Activated CD8-positive, alpha-beta T cell treated with anti-CD3 and anti-CD28 coated beads for 36 hours (primary cell): Measurements from ENCODE around the gene SMAP1. TPM values are rescaled to one million over a fixed set of nuclear protein-coding genes. Genes with fewer than 3 reads are reported as not detected.

Experiments used
- ATAC-seq: fragments of 200-7000 bp; cut with Tn5 transposase; one replicate; pipeline ENCODE4 v1.10.0; 2021; ENCODE audit warnings: mild to moderate bottlenecking, moderate library complexity
- CTCF ChIA-PET: fragments of 350-600 bp; sonication (Branson Sonifier 250); formaldehyde crosslinking; loops from one replicate; lab custom pipeline; 2021; ENCODE audit warnings: antibody characterized with exemption; lab: Charles Lee
- POLR2A ChIA-PET: fragments of 350-600 bp; sonication (Branson Sonifier 250); formaldehyde crosslinking; loops from one replicate; lab custom pipeline; 2021; ENCODE audit warnings: antibody characterized with exemption; lab: Charles Lee
- DNase-seq: peaks from one replicate; pipeline ENCODE4 v3.0.0-alpha.2; 2020
- H3K27ac Mint-ChIP-seq: one replicate; pipeline ENCODE4 v1.8.0; 2021; ENCODE audit warnings: mild to moderate bottlenecking, mixed read lengths
- H3K27me3 Mint-ChIP-seq: one replicate; pipeline ENCODE4 v1.8.0; 2021; ENCODE audit warnings: mixed read lengths
- H3K36me3 Mint-ChIP-seq: one replicate; pipeline ENCODE4 v1.8.0; 2021; ENCODE audit warnings: low read depth, mixed read lengths
- H3K4me1 Mint-ChIP-seq: one replicate; pipeline ENCODE4 v1.8.0; 2021; ENCODE audit warnings: low read depth, mixed read lengths
- H3K4me3 Mint-ChIP-seq: one replicate; pipeline ENCODE4 v1.8.0; 2021; ENCODE audit warnings: mild to moderate bottlenecking, moderate library complexity, mixed read lengths
- H3K9me3 Mint-ChIP-seq: one replicate; pipeline ENCODE4 v1.8.0; 2021; ENCODE audit warnings: mixed read lengths
- intact Hi-C: fragments of 100-400 bp; cut with micrococcal nuclease; formaldehyde crosslinking; loops from one replicate; pipeline ENCODE4 v1.10.0; 2022
- total RNA-seq, 2 experiments: library from RNA; stranded (reverse); gene quantifications; one replicate each; pipeline ENCODE4 v1.2.3, GENCODE V29; 2021
- TF ChIP-seq, protein P1 (sequence below): fragments of 200-600 bp; IDR thresholded peaks from one replicate; pipeline ENCODE4 v1.8.0; 2022; ENCODE audit warnings: antibody characterized with exemption, mild to moderate bottlenecking

The SMAP1 gene
- total RNA-seq, 2 experiments from 2014 or later: 24.1 to 26.3 TPM

DNA sequence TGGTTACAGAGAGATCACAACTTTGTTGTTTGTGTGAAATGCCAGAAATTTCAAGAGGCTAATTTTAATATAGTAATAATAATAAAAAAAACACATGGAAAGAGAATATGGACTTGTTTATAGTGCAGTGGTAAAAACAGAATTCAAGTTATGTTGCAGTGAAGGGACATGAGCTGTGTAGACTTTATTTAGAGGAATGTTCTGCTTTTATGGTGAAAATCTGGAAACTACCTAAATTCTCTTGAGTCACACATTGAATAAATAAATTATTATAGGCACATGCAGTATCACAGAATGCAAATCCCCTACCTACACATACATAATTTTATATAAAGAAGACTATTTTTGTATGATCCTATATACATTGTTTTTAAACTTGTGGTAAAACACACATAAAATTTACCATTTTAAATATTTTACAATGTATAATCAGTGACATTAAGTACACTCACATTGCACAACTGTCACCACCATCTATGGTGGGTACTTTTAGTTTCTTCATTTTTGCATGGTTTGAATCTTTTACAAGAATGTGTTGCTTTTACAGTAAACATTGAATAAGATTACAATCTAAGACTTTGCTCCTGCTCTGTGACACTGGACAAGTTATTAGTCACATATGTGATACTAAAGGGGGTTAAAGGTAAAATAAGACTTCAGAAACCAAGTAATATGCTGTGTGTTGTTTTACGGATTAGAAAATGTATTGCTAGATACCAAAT lies 181.8 kb downstream of the SMAP1 start:
- Mint-ChIP-seq H3K27me3 (no peaks in the 10 kb centered on the region), H3K4me1 (no peaks in the 10 kb centered on the region), H3K9me3 (no peaks in the 10 kb centered on the region), H3K27ac (no peak overlapping the region), H3K36me3 (peaks cover 1% of the 10 kb centered on the region), H3K4me3 (no peak overlapping the region)
- TF ChIP-seq, protein P1, sequence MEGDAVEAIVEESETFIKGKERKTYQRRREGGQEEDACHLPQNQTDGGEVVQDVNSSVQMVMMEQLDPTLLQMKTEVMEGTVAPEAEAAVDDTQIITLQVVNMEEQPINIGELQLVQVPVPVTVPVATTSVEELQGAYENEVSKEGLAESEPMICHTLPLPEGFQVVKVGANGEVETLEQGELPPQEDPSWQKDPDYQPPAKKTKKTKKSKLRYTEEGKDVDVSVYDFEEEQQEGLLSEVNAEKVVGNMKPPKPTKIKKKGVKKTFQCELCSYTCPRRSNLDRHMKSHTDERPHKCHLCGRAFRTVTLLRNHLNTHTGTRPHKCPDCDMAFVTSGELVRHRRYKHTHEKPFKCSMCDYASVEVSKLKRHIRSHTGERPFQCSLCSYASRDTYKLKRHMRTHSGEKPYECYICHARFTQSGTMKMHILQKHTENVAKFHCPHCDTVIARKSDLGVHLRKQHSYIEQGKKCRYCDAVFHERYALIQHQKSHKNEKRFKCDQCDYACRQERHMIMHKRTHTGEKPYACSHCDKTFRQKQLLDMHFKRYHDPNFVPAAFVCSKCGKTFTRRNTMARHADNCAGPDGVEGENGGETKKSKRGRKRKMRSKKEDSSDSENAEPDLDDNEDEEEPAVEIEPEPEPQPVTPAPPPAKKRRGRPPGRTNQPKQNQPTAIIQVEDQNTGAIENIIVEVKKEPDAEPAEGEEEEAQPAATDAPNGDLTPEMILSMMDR: no peak
- POLR2A ChIA-PET: interaction anchor here (0.6 kb wide), 1 partner anchor 114 kb away, joined by 3 read pairs; no protein-coding TSS in a partner anchor
- DNase-seq (no peak), ATAC-seq (no peak)
- intact Hi-C loops: no loop called here
- CTCF ChIA-PET: interaction anchor here (1.2 to 1.5 kb wide), 3 partner anchors 13 to 142 kb away, joined by 3 to 5 read pairs (median 4); no protein-coding TSS in a partner anchor

DNA sequence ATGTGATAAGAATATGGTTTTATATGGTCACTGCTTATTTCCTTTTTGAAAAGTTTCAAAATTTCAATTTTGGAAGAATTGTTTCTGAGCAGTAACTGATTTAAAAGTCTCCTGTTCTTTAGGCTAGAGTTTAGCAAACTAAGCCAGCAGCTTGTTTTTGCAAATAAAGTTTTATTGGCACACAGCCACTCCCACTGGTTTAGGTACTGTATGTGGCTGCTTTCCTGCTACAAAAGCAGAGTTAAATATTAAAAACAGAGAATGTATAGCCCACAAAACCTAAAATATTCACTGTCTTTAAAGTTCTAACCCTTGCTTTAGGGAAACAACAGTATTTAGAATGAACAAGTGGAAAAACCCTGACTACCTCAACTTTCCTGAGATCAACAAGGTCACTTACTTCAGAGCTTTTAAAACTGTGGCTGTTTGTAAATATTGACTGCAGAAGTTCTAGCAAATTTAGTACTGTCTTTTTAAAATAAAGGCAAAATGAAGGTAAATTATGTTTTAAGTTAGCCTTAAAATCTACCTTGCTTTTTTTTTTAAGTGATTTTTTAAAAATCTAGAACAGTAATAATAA lies 185.1 kb downstream of the SMAP1 start:
- Mint-ChIP-seq H3K4me3 (no peak overlapping the region), H3K9me3 (no peaks in the 10 kb centered on the region), H3K36me3 (no peaks in the 10 kb centered on the region), H3K27me3 (no peaks in the 10 kb centered on the region), H3K27ac (no peak overlapping the region), H3K4me1 (no peaks in the 10 kb centered on the region)
- DNase-seq (no peak), ATAC-seq (no peak)
- TF ChIP-seq, protein P1: no peak
- intact Hi-C loops: no loop called here
- POLR2A ChIA-PET: no interaction called here
- CTCF ChIA-PET: interaction anchor here (1.4 kb wide), 1 partner anchor 32 kb away, joined by 4 read pairs; no protein-coding TSS in a partner anchor

DNA sequence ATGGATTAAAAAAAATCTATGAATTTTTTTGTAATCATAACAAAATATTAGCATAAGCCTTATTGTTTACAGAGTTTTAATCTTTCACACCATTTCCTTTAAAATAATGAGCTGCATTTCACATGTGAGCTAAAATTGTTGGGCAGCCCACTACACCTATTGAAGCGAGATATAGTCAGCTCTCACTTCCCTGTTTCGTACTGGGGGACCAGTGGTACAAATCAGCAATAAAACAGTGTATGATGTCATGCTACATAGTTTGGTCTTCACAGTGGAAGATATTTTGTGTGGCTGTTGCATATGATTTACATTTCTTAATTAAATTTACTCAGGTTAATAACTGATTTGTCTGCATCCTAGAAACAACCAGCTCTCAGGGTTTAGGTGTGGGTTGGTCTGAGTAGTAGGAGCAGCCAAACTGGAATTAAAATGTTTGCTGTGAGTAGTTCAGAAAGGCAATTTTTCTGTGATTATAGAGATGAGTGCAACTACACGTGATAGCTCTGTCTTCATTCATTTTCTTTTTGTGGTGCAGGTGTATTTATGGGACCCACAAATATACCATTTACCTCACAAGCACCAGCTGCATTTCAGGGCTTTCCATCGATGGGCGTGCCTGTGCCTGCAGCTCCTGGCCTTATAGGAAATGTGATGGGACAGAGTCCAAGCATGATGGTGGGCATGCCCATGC lies 189.8 kb downstream of the SMAP1 start:
- CTCF ChIA-PET: interaction anchor here (1.1 to 2.2 kb wide), 5 partner anchors 13 to 152 kb away, joined by 3 to 9 read pairs (median 3); no protein-coding TSS in a partner anchor
- no peak overlapping the region for H3K4me3 Mint-ChIP-seq
- H3K9me3 Mint-ChIP-seq: no peaks in the 10 kb centered on the region
- H3K4me1 Mint-ChIP-seq: no peaks in the 10 kb centered on the region
- intact Hi-C loops: no loop called here
- ATAC-seq: no peak
- H3K36me3 Mint-ChIP-seq: peaks cover 3% of the 10 kb centered on the region
- DNase-seq: no peak
- POLR2A ChIA-PET: no interaction called here
- TF ChIP-seq, protein P1: no peak
- no peaks in the 10 kb centered on the region for H3K27me3 Mint-ChIP-seq
- no peak overlapping the region for H3K27ac Mint-ChIP-seq

DNA sequence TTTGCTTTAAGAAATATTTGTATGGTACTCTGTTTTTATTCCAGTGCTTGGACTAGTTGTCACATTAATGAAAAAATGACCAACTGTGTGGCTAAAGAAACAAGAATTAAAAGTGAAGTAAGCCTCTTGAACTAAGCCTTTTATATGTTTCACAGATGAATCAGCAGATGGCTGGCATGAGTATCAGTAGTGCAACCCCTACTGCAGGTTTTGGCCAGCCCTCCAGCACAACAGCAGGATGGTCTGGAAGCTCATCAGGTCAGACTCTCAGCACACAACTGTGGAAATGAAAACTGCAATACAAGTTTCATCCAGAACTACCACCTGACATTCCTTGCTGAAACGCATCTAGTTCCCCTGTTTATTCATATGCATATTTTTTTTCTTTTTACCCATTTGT lies 192.4 kb downstream of the SMAP1 start:
- no peak for DNase-seq
- Mint-ChIP-seq H3K4me1 (no peaks in the 10 kb centered on the region), H3K36me3 (peaks cover 3% of the 10 kb centered on the region), H3K4me3 (no peak overlapping the region), H3K27ac (no peak overlapping the region), H3K9me3 (no peaks in the 10 kb centered on the region), H3K27me3 (no peaks in the 10 kb centered on the region)
- no peak for ATAC-seq
- ChIA-PET CTCF (interaction anchor here (0.5 kb wide), 1 partner anchor 40 kb away, joined by 3 read pairs; no protein-coding TSS in a partner anchor), POLR2A (no interaction called here)
- TF ChIP-seq, protein P1: no peak
- intact Hi-C loops: no loop called here
